Measurements from ENCODE around the gene S100A2.
"Not testable (repeated sequence)": the region's sequence is repeated elsewhere in the genome, so short reads cannot be mapped to it uniquely, and the experiment has no call there.

- TF ChIP-seq, protein P1, sequence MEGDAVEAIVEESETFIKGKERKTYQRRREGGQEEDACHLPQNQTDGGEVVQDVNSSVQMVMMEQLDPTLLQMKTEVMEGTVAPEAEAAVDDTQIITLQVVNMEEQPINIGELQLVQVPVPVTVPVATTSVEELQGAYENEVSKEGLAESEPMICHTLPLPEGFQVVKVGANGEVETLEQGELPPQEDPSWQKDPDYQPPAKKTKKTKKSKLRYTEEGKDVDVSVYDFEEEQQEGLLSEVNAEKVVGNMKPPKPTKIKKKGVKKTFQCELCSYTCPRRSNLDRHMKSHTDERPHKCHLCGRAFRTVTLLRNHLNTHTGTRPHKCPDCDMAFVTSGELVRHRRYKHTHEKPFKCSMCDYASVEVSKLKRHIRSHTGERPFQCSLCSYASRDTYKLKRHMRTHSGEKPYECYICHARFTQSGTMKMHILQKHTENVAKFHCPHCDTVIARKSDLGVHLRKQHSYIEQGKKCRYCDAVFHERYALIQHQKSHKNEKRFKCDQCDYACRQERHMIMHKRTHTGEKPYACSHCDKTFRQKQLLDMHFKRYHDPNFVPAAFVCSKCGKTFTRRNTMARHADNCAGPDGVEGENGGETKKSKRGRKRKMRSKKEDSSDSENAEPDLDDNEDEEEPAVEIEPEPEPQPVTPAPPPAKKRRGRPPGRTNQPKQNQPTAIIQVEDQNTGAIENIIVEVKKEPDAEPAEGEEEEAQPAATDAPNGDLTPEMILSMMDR (IDR thresholded peaks at IDR 0.05), result not testable (repeated sequence)
- not testable (repeated sequence) for TF ChIP-seq ZFX (IDR thresholded peaks at IDR 0.05; ENCODE audit: borderline replicate concordance)
Observed at GRCh38 chr1:153575497-153575896, 9.9 kb upstream of the S100A2 start.
